GM23248 (cell line): ENCODE results near the gene ABCC3.

Experiments
- EZH2 ChIP-seq: fragments of 200-600 bp; sonication (generic); IDR thresholded peaks from 2 replicates; pipeline ENCODE4 v1.6.1; 2018; ENCODE audit warnings: antibody characterized with exemption, mild to moderate bottlenecking; ENCODE audit not compliant: insufficient read depth, poor library complexity, severe bottlenecking
- EZH2phosphoT487 ChIP-seq: fragments of 200-600 bp; sonication (generic); IDR thresholded peaks from 2 replicates; pipeline ENCODE4 v1.6.1; 2018; ENCODE audit warnings: antibody characterized with exemption, moderate library complexity, mild to moderate bottlenecking, low read depth; ENCODE audit not compliant: insufficient read depth

GRCh38 chr17:50689956-50690886, 55.5 kb downstream of the ABCC3 start:
- TF ChIP-seq EZH2 (no peak), EZH2phosphoT487 (no peak)
